Measurements from ENCODE around the gene LOXHD1.

GRCh38 chr18:46636040-46636630, 20.9 kb downstream of the LOXHD1 start:
- TF ChIP-seq POLR2AphosphoS5 (IDR thresholded peaks at IDR 0.05): no peak
- TF ChIP-seq POLR2A (IDR thresholded peaks at IDR 0.05; ENCODE audit: low read depth): no peak
- TF ChIP-seq, protein P1, sequence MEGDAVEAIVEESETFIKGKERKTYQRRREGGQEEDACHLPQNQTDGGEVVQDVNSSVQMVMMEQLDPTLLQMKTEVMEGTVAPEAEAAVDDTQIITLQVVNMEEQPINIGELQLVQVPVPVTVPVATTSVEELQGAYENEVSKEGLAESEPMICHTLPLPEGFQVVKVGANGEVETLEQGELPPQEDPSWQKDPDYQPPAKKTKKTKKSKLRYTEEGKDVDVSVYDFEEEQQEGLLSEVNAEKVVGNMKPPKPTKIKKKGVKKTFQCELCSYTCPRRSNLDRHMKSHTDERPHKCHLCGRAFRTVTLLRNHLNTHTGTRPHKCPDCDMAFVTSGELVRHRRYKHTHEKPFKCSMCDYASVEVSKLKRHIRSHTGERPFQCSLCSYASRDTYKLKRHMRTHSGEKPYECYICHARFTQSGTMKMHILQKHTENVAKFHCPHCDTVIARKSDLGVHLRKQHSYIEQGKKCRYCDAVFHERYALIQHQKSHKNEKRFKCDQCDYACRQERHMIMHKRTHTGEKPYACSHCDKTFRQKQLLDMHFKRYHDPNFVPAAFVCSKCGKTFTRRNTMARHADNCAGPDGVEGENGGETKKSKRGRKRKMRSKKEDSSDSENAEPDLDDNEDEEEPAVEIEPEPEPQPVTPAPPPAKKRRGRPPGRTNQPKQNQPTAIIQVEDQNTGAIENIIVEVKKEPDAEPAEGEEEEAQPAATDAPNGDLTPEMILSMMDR (IDR thresholded peaks at IDR 0.05): no peak
